RPMI7951 (cell line): ENCODE measurements around the gene S100A13. TPM values are rescaled to one million over a fixed set of nuclear protein-coding genes. Genes with fewer than 3 reads are reported as not detected.

Source experiments
- DNase-seq: peaks from one replicate; pipeline ENCODE4 v3.0.0-alpha.2; 2012; ENCODE audit warnings: low read depth
- total RNA-seq: library from RNA; depleted of rRNA; stranded (reverse); fragments of >200 nt; shearing (Covaris generic); gene quantifications from 2 replicates; pipeline ENCODE4 v1.2.3, GENCODE V29; 2014; rRNA removed

Gene S100A13
- total RNA-seq, 1 experiment from 2014 or later = 571 TPM

DNA sequence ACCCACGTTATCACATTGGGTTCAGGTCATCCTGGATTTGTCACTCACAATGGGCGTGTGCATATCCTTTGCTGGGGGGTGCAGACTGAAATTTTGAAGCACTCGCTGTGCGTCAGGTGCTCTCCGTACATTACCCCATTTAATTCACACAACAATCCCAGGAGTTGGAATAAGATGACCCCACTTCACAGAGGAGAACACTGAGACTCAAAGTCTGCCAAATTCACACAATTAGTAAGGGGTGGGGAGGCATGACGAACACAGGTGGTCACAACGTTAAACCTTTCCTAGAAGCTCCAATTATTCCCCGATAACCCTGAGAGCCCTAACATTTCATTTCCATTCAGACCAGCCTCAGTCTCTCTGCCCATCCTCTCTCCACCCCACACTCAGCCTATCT lies 57.8 kb downstream of the S100A13 start:
- DNase-seq = no peak

Other genes starting within 250 kb of the S100A13 start
- 0.68 and 4.7 TPM in 2 replicates for gene S100A8, start 236.4 kb downstream of the S100A13 start, total RNA-seq
- gene S100A7A, start 211.0 kb downstream of the S100A13 start, total RNA-seq = not detected in 2 replicates
- not detected in 2 replicates for gene S100A7, start 166.9 kb downstream of the S100A13 start, total RNA-seq
- gene S100A6, start 91.5 kb downstream of the S100A13 start, total RNA-seq = 1,539 and 1,679 TPM in 2 replicates
- 1.4 and 2.2 TPM in 2 replicates for gene S100A5, start 86.6 kb downstream of the S100A13 start, total RNA-seq
- gene S100A4, start 81.7 kb downstream of the S100A13 start, total RNA-seq = 836 and 954 TPM in 2 replicates
- gene S100A3, start 78.2 kb downstream of the S100A13 start, total RNA-seq = 7.7 and 15.3 TPM in 2 replicates
- 9.0 and 11.2 TPM in 2 replicates for gene S100A2, start 61.7 kb downstream of the S100A13 start, total RNA-seq
- 328 and 342 TPM in 2 replicates for gene S100A16, start 14.4 kb downstream of the S100A13 start, total RNA-seq
- gene S100A14, start 11.2 kb downstream of the S100A13 start, total RNA-seq = 0.39 TPM in 1 of 2 replicates, not detected in the other
- 4.7 and 5.1 TPM in 2 replicates for gene S100A1, start 929 bp upstream of the S100A13 start, total RNA-seq
- gene CHTOP, start 6.6 kb upstream of the S100A13 start, total RNA-seq = 34.7 and 35.0 TPM in 2 replicates
- 74.9 and 75.2 TPM in 2 replicates for gene SNAPIN, start 31.2 kb upstream of the S100A13 start, total RNA-seq
- 295 and 309 TPM in 2 replicates for gene ILF2, start 43.5 kb upstream of the S100A13 start, total RNA-seq
- gene NPR1, start 51.2 kb upstream of the S100A13 start, total RNA-seq = not detected in 2 replicates
- gene INTS3, start 100.5 kb upstream of the S100A13 start, total RNA-seq = 18.4 and 20.4 TPM in 2 replicates
- 7.4 and 7.5 TPM in 2 replicates for gene SLC27A3, start 147.9 kb upstream of the S100A13 start, total RNA-seq